NCI-H1436 treated with DMSO at 0.1 percent for 48 hours (cell line): ENCODE data around the gene MIOS.
"Not testable (repeated sequence)": the region's sequence is repeated elsewhere in the genome, so short reads cannot be mapped to it uniquely, and the experiment has no call there.

Source experiments
- DNase-seq: peaks from one replicate; lab custom pipeline; 2025; lab: John Stamatoyannopoulos, UW

MIOS gene

DNA sequence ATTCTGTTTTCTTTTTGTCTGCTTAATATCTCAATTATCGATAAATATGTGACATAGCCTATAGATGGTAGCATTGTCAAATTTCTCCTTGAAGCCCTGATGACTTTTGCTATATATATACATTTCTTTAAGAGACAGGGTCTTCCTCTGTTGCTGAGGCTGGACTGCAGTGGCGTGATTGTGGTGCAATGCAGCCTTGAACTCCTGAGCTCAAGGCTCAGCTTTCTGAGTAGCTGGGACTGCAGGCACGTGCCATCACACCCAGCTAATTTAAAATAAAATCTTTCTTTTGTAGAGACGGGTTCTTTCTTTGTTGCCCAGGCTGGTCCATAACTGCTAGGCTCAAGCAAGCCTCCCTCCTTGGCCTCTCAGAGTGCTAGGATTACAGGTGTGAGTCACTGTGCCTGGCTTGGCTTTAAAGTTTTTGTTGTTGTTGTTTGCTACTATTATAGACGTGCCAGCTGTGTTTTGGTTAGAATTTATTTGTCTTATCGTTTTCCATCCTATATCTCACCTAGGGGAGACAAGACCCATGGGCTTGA, 80.9 kb downstream of the MIOS start:
- DNase-seq: no peak

- DNase-seq: no peak
Measured at GRCh38 chr7:7650682-7651206, 84.1 kb downstream of the MIOS start.

- no peak for DNase-seq
Measured at GRCh38 chr7:7651479-7651878, 84.8 kb downstream of the MIOS start.

DNA sequence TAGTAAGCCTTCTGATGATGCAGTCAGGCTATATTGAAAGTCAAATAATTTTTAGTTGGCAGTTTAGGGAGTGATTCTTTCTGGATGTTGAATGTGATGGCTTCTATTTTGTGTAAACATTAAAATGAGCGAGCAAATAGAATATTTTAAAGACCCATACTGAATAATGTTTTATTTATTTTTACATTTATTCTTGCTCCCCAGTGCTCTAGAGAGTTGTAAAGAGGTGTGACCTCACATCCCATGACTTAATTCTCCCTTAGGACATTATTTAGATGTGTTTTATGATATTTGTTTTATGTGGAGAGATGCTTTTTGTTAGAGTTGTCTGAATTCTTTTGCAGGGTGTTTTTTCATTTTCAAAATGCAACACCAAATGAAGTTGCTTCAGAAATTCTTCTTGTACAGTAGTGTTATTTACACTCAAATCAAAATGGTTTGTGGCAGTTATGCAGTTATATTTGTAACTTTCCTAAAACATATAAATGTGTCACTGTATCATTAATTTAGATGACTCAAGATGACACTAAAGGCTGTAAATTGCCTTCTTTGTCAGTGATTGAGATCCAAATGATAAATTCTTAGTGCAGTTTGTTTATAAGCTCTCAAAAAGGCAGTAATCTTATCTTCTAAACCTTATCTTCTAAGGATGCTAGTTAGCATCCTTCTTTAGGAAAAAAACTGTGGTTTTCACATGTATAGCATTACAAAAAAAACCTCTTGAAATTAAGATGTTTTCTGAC, 86.3 kb downstream of the MIOS start:
- no peak for DNase-seq

DNA sequence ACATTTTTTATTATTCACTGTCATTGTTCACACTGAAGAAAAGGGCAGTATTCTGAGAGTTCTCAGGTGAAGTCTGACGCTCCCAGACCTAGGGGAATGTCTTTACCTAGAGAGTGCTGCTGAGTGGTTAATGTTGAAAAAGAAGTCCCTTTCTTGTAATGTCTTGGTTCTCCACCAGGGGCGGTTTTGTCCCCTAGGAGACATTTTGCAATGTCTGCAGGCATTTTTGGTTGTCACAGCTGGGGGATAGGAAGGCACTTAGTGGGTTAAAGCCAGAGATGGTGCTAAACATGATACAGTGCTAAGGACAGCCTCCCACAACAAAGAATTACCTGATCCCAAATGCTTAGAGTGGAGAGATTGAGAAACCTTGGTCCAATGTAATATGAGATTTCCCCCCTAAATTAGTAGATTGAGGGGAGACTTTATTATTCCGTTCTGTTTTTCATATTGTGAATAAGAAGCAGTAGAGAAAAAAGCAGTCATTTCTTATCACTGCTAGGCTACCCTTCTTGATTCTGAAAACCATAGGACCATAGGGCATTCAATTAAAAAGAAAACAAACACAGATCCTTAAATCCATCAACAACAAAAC, 87.0 kb downstream of the MIOS start:
- no peak for DNase-seq

- no peak for DNase-seq
Measured at GRCh38 chr7:7654964-7655715, 88.5 kb downstream of the MIOS start.

DNA sequence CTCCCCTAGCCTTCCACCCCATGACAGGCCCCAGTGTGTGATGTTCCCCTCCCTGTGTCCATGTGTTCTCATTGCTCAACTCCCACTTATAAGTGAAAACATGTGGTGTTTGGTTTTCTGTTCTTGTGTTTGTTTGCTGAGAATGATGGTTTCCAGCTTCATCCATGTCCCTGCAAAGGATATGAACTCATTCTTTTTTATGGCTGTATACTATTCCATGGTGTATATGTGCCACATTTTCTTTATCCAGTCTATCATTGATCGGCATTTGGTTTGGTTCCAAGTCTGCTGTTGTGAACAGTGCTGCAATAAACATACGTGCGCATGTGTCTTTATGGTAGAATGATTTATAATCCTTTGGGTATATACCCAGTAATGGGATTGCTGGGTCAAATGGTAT, 89.8 kb downstream of the MIOS start:
- DNase-seq: not testable (repeated sequence)
